ENCODE measurements around the gene MAP3K5.
"Not testable (repeated sequence)": the region's sequence is repeated elsewhere in the genome, so short reads cannot be mapped to it uniquely, and the experiment has no call there.

Gene MAP3K5
- 109 to 249 (median 141) reads per million in 17 experiments for total RNA-seq

GRCh38 chr6:136792410-136793262 is at the start of gene MAP3K5:
Gene MAP3K5 (minus strand): TSS chr6:136792477. CDS start chr6:136792157, 320 bp downstream.
- DNase-seq, result peak; percentile 93 to 97 (median 96)

GRCh38 chr6:136840276-136841001 is 48.2 kb upstream of the MAP3K5 start:
- no peak for DNase-seq

GRCh38 chr6:136831873-136832562 is 39.7 kb upstream of the MAP3K5 start:
- DNase-seq, result no peak

- DNase-seq, result no peak
Measured at GRCh38 chr6:136826216-136826615, 33.9 kb upstream of the MAP3K5 start.

GRCh38 chr6:136823128-136823660 is 30.9 kb upstream of the MAP3K5 start:
- no peak for DNase-seq

GRCh38 chr6:136822376-136823127 is 30.3 kb upstream of the MAP3K5 start, which contains the start of gene PEX7:
Gene PEX7 (plus strand): TSS chr6:136822592. CDS start chr6:136822666, 74 bp downstream.
- peak; percentile 93 to 95 (median 94) for DNase-seq

- peak; percentile 49 to 72 (median 68) for DNase-seq
Measured at GRCh38 chr6:136822046-136822375, 29.7 kb upstream of the MAP3K5 start.

GRCh38 chr6:136820561-136820960 is 28.3 kb upstream of the MAP3K5 start:
- DNase-seq, result no peak

- DNase-seq, result no peak
Measured at GRCh38 chr6:136816656-136817055, 24.4 kb upstream of the MAP3K5 start.

GRCh38 chr6:136815608-136816007 is 23.3 kb upstream of the MAP3K5 start:
- not testable (repeated sequence) for DNase-seq

GRCh38 chr6:136812174-136812573 is 19.9 kb upstream of the MAP3K5 start:
- no peak for DNase-seq

- no peak for DNase-seq
Measured at GRCh38 chr6:136811272-136811671, 19.0 kb upstream of the MAP3K5 start.

- DNase-seq, result peak in 3 of 4 experiments; percentile 4 to 54 (median 53)
Measured at GRCh38 chr6:136809091-136809860, 17.0 kb upstream of the MAP3K5 start.

- DNase-seq, result peak in 2 of 4 experiments; percentile 27 to 38
Measured at GRCh38 chr6:136803608-136804007, 11.3 kb upstream of the MAP3K5 start.

- no peak for DNase-seq
Measured at GRCh38 chr6:136801581-136801980, 9.3 kb upstream of the MAP3K5 start.

- DNase-seq, result no peak
Measured at GRCh38 chr6:136798044-136798443, 5.8 kb upstream of the MAP3K5 start.

- DNase-seq, result no peak
Measured at GRCh38 chr6:136795996-136796395, 3.7 kb upstream of the MAP3K5 start.

- peak in 2 of 4 experiments; percentile 59 to 62 for DNase-seq
Measured at GRCh38 chr6:136795386-136795785, 3.1 kb upstream of the MAP3K5 start.

- DNase-seq, result no peak
Measured at GRCh38 chr6:136793363-136793762, 1.1 kb upstream of the MAP3K5 start.

- peak in 1 of 4 experiments; percentile 46 for DNase-seq
Measured at GRCh38 chr6:136792095-136792409, 225 bp downstream of the MAP3K5 start.

Data from suppressor macrophage (primary cell).